Endodermal cell (in vitro differentiated cells): Measurements from ENCODE around the gene MRNIP. TPM values are rescaled to one million over a fixed set of nuclear protein-coding genes. Genes with fewer than 3 reads are reported as not detected.
A peak's percentile ranks its signal among the peaks of the same experiment; 100 is the strongest.

Experiments
- DNase-seq: peaks from one replicate; pipeline ENCODE4 v3.0.0-alpha.2; 2017
- H3K27ac ChIP-seq: 2 replicates; pipeline ENCODE4 v1.5.1; 2013; ENCODE audit warnings: mild to moderate bottlenecking, low read depth, low read length, moderate library complexity
- H3K27me3 ChIP-seq: 2 replicates; pipeline ENCODE4 v1.6.1; 2013; ENCODE audit warnings: mild to moderate bottlenecking, low read length, moderate library complexity; ENCODE audit not compliant: insufficient read depth, control insufficient read depth, poor library complexity, severe bottlenecking
- H3K36me3 ChIP-seq: 2 replicates; pipeline ENCODE4 v1.7.0; 2013; ENCODE audit warnings: mild to moderate bottlenecking, low read length, moderate library complexity; ENCODE audit not compliant: control insufficient read depth, insufficient read depth
- H3K4me1 ChIP-seq: one replicate; pipeline ENCODE4 v1.7.0; 2013; ENCODE audit warnings: low read length; ENCODE audit not compliant: control insufficient read depth, insufficient read depth
- H3K4me3 ChIP-seq: 2 replicates; pipeline ENCODE4 v1.5.1; 2013; ENCODE audit warnings: mild to moderate bottlenecking, low read length, moderate library complexity
- H3K9ac ChIP-seq: 2 replicates; pipeline ENCODE4 v1.6.1; 2013; ENCODE audit warnings: mild to moderate bottlenecking, low read length, moderate library complexity; ENCODE audit not compliant: poor library complexity, severe bottlenecking; ENCODE audit errors: extremely low read depth
- H3K9me3 ChIP-seq: 2 replicates; pipeline ENCODE4 v1.6.1; 2013; ENCODE audit warnings: mild to moderate bottlenecking, low read length, moderate library complexity; ENCODE audit not compliant: control insufficient read depth
- H3K27ac Mint-ChIP-seq: 2 replicates; pipeline ENCODE4 v1.8.0; 2020; ENCODE audit warnings: mixed read lengths
- H3K27me3 Mint-ChIP-seq: 2 replicates; pipeline ENCODE4 v1.8.0; 2021; ENCODE audit warnings: mild to moderate bottlenecking, mixed read lengths; ENCODE audit not compliant: insufficient read depth
- H3K36me3 Mint-ChIP-seq: 2 replicates; pipeline ENCODE4 v1.8.0; 2020; ENCODE audit warnings: low read depth, mixed read lengths
- H3K4me1 Mint-ChIP-seq: 2 replicates; pipeline ENCODE4 v1.8.0; 2020; ENCODE audit warnings: mixed read lengths
- H3K4me3 Mint-ChIP-seq: 2 replicates; pipeline ENCODE4 v1.8.0; 2020; ENCODE audit warnings: mild to moderate bottlenecking, moderate library complexity, mixed read lengths
- H3K9me3 Mint-ChIP-seq: 2 replicates; pipeline ENCODE4 v1.8.0; 2020; ENCODE audit warnings: mild to moderate bottlenecking, mixed read lengths
- CTCF ChIP-seq: fragments of 200-600 bp; sonication (generic); conservative IDR thresholded peaks from 2 replicates; pipeline ENCODE4 v1.5.0; 2021; ENCODE audit warnings: antibody characterized with exemption, mild to moderate bottlenecking
- WGBS, 2 experiments: methylation state at CpG; one replicate each; pipeline versions ENCODE4 v1.1.5 to v1.1.7; 2013; ENCODE audit warnings: missing lambda C conversion rate in 2 of 2, mixed read lengths in 1 of 2; ENCODE audit not compliant: insufficient coverage in 1 of 2, insufficient read length in 1 of 2; 5-methylcytosine and 5-hydroxymethylcytosine counted together
- total RNA-seq, 2 donors: library from RNA; stranded (reverse); fragmentation: NEBNext Ultra II Directional in 1 of 2; extraction: Animal tissue kit (Norgen Biotek cat#: 25700) in 1 of 2; gene quantifications; 2 replicates in 1 of 2; 3 replicates in 1 of 2; pipeline ENCODE4 v1.2.1, GENCODE V29; 2021

The MRNIP gene
- total RNA-seq, 2 donors from 2014 or later = 45.8 to 55.3 TPM

GRCh38 chr5:179824745-179825112 lies 33.9 kb downstream of the MRNIP start:
- H3K27ac ChIP-seq = no peak overlapping the region
- Mint-ChIP-seq H3K4me3 (no peak overlapping the region), H3K9me3 (no peaks in the 10 kb centered on the region), H3K36me3 (peaks cover 69% of the 10 kb centered on the region), H3K27ac (no peak overlapping the region), H3K27me3 (no peaks in the 10 kb centered on the region), H3K4me1 (peaks cover 22% of the 10 kb centered on the region)
- DNase-seq = no peak
- TF ChIP-seq CTCF = no peak
- no peaks in the 10 kb centered on the region for H3K9me3 ChIP-seq
- H3K36me3 ChIP-seq = peaks cover 52% of the 10 kb centered on the region
- H3K4me1 ChIP-seq = peaks cover 16% of the 10 kb centered on the region
- H3K27me3 ChIP-seq = no peaks in the 10 kb centered on the region
- 97 to 100% methylated on average over 1 to 3 of the region's 3 CpGs for WGBS, 2 experiments
- no peak overlapping the region for H3K4me3 ChIP-seq
- no peak overlapping the region for H3K9ac ChIP-seq

GRCh38 chr5:179823937-179824744 lies 34.5 kb downstream of the MRNIP start:
- DNase-seq = no peak
- no peak overlapping the region for H3K4me3 ChIP-seq
- TF ChIP-seq CTCF = no peak
- peaks cover 50% of the 10 kb centered on the region for H3K36me3 ChIP-seq
- no peaks in the 10 kb centered on the region for H3K27me3 Mint-ChIP-seq
- no peak overlapping the region for H3K9ac ChIP-seq
- no peaks in the 10 kb centered on the region for H3K9me3 ChIP-seq
- H3K27ac Mint-ChIP-seq = no peak overlapping the region
- peaks cover 63% of the 10 kb centered on the region for H3K36me3 Mint-ChIP-seq
- peaks cover 19% of the 10 kb centered on the region for H3K4me1 Mint-ChIP-seq
- no peak overlapping the region for H3K4me3 Mint-ChIP-seq
- H3K27ac ChIP-seq = no peak overlapping the region
- H3K4me1 ChIP-seq = peaks cover 21% of the 10 kb centered on the region
- H3K9me3 Mint-ChIP-seq = no peaks in the 10 kb centered on the region
- 92 to 95% methylated on average over 19 to 22 of the region's 22 CpGs for WGBS, 2 experiments
- H3K27me3 ChIP-seq = no peaks in the 10 kb centered on the region

GRCh38 chr5:179822444-179822990 lies 36.1 kb downstream of the MRNIP start:
- Histone ChIP-seq H3K9me3 (no peaks in the 10 kb centered on the region), H3K36me3 (peaks cover 38% of the 10 kb centered on the region), H3K27me3 (no peaks in the 10 kb centered on the region), H3K4me3 (peak overlapping the region; percentile 88), H3K9ac (no peak overlapping the region), H3K4me1 (peaks cover 22% of the 10 kb centered on the region), H3K27ac (no peak overlapping the region)
- Mint-ChIP-seq H3K4me1 (peaks cover 29% of the 10 kb centered on the region), H3K9me3 (no peaks in the 10 kb centered on the region), H3K27ac (peak overlapping the region; percentile 64), H3K27me3 (no peaks in the 10 kb centered on the region), H3K4me3 (peak overlapping the region; percentile 90), H3K36me3 (peaks cover 48% of the 10 kb centered on the region)
- TF ChIP-seq CTCF = no peak
- peak; percentile 51 for DNase-seq
- WGBS, 2 experiments = 80% methylated on average over 5 to 8 of the region's 8 CpGs
